Measurements from ENCODE around the gene GLE1.
"Not testable (repeated sequence)": the region's sequence is repeated elsewhere in the genome, so short reads cannot be mapped to it uniquely, and the experiment has no call there.

The GLE1 gene

DNA sequence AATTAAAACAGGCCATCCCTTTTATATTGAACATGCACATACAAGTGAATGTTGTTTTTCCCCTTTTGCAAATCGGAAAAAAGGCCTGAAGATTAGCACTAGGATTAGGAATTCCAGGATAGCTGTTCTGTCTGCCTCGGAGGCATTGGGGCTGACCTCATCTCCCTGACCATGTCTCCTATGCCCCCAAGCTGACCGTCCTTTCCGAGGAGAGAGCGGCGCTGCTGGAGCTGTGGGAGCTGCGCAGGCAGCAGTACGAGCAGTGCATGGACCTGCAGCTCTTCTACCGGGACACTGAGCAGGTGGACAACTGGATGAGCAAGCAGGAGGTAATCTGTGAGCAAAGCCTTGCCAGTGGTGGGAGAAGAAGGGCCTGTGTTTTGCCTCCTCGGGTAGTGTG is 76.2 kb downstream of the GLE1 start (continued):
- TF ChIP-seq, protein P1, sequence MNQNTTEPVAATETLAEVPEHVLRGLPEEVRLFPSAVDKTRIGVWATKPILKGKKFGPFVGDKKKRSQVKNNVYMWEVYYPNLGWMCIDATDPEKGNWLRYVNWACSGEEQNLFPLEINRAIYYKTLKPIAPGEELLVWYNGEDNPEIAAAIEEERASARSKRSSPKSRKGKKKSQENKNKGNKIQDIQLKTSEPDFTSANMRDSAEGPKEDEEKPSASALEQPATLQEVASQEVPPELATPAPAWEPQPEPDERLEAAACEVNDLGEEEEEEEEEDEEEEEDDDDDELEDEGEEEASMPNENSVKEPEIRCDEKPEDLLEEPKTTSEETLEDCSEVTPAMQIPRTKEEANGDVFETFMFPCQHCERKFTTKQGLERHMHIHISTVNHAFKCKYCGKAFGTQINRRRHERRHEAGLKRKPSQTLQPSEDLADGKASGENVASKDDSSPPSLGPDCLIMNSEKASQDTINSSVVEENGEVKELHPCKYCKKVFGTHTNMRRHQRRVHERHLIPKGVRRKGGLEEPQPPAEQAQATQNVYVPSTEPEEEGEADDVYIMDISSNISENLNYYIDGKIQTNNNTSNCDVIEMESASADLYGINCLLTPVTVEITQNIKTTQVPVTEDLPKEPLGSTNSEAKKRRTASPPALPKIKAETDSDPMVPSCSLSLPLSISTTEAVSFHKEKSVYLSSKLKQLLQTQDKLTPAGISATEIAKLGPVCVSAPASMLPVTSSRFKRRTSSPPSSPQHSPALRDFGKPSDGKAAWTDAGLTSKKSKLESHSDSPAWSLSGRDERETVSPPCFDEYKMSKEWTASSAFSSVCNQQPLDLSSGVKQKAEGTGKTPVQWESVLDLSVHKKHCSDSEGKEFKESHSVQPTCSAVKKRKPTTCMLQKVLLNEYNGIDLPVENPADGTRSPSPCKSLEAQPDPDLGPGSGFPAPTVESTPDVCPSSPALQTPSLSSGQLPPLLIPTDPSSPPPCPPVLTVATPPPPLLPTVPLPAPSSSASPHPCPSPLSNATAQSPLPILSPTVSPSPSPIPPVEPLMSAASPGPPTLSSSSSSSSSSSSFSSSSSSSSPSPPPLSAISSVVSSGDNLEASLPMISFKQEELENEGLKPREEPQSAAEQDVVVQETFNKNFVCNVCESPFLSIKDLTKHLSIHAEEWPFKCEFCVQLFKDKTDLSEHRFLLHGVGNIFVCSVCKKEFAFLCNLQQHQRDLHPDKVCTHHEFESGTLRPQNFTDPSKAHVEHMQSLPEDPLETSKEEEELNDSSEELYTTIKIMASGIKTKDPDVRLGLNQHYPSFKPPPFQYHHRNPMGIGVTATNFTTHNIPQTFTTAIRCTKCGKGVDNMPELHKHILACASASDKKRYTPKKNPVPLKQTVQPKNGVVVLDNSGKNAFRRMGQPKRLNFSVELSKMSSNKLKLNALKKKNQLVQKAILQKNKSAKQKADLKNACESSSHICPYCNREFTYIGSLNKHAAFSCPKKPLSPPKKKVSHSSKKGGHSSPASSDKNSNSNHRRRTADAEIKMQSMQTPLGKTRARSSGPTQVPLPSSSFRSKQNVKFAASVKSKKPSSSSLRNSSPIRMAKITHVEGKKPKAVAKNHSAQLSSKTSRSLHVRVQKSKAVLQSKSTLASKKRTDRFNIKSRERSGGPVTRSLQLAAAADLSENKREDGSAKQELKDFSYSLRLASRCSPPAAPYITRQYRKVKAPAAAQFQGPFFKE (tag by site-specific recombination; IDR thresholded peaks at IDR 0.05; ENCODE audit: borderline replicate concordance): no peak
- TF ChIP-seq ZNF530 (tag by site-specific recombination; IDR thresholded peaks at IDR 0.05; ENCODE audit: low read depth): no peak
- no peak for TF ChIP-seq GLIS1 (tag by site-specific recombination; IDR thresholded peaks at IDR 0.05)
- TF ChIP-seq, protein P2, sequence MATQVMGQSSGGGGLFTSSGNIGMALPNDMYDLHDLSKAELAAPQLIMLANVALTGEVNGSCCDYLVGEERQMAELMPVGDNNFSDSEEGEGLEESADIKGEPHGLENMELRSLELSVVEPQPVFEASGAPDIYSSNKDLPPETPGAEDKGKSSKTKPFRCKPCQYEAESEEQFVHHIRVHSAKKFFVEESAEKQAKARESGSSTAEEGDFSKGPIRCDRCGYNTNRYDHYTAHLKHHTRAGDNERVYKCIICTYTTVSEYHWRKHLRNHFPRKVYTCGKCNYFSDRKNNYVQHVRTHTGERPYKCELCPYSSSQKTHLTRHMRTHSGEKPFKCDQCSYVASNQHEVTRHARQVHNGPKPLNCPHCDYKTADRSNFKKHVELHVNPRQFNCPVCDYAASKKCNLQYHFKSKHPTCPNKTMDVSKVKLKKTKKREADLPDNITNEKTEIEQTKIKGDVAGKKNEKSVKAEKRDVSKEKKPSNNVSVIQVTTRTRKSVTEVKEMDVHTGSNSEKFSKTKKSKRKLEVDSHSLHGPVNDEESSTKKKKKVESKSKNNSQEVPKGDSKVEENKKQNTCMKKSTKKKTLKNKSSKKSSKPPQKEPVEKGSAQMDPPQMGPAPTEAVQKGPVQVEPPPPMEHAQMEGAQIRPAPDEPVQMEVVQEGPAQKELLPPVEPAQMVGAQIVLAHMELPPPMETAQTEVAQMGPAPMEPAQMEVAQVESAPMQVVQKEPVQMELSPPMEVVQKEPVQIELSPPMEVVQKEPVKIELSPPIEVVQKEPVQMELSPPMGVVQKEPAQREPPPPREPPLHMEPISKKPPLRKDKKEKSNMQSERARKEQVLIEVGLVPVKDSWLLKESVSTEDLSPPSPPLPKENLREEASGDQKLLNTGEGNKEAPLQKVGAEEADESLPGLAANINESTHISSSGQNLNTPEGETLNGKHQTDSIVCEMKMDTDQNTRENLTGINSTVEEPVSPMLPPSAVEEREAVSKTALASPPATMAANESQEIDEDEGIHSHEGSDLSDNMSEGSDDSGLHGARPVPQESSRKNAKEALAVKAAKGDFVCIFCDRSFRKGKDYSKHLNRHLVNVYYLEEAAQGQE (tag by site-specific recombination; IDR thresholded peaks at IDR 0.05): no peak
- no peak for TF ChIP-seq ZNF514 (tag by site-specific recombination; IDR thresholded peaks at IDR 0.05)
- TF ChIP-seq, protein P3, sequence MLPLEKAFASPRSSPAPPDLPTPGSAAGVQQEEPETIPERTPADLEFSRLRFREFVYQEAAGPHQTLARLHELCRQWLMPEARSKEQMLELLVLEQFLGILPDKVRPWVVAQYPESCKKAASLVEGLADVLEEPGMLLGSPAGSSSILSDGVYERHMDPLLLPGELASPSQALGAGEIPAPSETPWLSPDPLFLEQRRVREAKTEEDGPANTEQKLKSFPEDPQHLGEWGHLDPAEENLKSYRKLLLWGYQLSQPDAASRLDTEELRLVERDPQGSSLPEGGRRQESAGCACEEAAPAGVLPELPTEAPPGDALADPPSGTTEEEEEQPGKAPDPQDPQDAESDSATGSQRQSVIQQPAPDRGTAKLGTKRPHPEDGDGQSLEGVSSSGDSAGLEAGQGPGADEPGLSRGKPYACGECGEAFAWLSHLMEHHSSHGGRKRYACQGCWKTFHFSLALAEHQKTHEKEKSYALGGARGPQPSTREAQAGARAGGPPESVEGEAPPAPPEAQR (tag by site-specific recombination; IDR thresholded peaks at IDR 0.05): no peak
- TF ChIP-seq ZNF600 (tag by site-specific recombination; IDR thresholded peaks at IDR 0.05): no peak
- TF ChIP-seq ZNF791 (tag by site-specific recombination; IDR thresholded peaks at IDR 0.05): no peak
- TF ChIP-seq ZNF658 (tag by site-specific recombination; IDR thresholded peaks at IDR 0.05): no peak

DNA sequence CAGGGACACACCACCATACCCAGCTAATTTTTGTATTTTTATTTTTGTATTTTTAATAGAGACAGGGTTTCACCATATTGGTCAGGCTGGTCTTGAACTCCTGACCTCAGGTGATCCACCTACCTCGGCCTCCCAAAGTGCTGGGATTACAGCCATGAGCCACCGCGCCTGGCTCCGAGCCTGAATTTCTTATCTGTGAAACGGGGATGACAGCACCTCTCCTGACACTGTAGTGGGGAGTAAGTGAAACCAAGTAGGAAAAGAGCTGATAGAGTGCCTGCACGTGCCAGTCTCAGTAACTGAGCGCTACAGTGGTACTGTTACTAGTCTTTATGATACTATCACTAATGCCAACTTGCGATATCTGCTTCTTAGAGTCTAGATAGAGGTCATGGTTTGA is 80.6 kb downstream of the GLE1 start:
- H3K4me3 ChIP-seq (ENCODE audit: low read depth, low read length); H3K9me3 ChIP-seq (ENCODE audit: control insufficient read depth, insufficient read depth, low read depth, low read length); H3K27ac ChIP-seq (ENCODE audit: extremely low read depth, low read depth, low read length); CTCF ChIA-PET; H3K4me1 ChIP-seq (ENCODE audit: control insufficient read depth, insufficient read depth, low read length); POLR2A ChIA-PET: not testable (repeated sequence)
- peaks cover 40 to 90% of the 10 kb centered on the region in 2 experiments for H3K36me3 ChIP-seq (ENCODE audit: control insufficient read depth in 2 of 2, insufficient read depth in 1 of 2, low read length in 2 of 2)

DNA sequence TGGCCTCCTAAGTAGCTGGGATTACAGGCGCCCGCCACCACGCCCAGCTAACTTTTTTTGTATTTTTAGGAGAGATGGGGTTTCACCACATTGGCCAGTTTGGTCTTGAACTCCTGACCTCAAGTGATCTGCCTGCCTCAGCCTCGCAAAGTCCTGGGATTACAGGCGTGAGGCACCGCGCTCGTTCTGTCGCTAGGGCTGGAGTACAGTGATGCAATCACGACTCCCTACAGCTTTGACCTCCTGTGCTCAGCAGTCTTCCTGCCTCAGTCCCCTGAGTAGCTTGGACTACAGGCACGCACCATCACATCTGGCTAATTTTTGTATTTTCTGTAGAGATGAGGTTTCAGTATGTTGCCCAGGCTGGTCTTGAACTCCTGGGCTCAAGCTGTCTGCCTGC is 82.4 kb downstream of the GLE1 start:
- POLR2A ChIA-PET: interaction anchor here (1.0 kb wide), 1 partner anchor 35 kb away, joined by 3 read pairs; no protein-coding TSS in a partner anchor
- peaks cover 37 to 88% of the 10 kb centered on the region in 2 experiments for H3K36me3 ChIP-seq (ENCODE audit: control insufficient read depth in 2 of 2, insufficient read depth in 1 of 2, low read length in 2 of 2)
- not testable (repeated sequence) for H3K4me1 ChIP-seq (ENCODE audit: control insufficient read depth, insufficient read depth, low read length); H3K4me3 ChIP-seq (ENCODE audit: low read depth, low read length); H3K9me3 ChIP-seq (ENCODE audit: control insufficient read depth, insufficient read depth, low read depth, low read length); H3K27ac ChIP-seq (ENCODE audit: extremely low read depth, low read depth, low read length)
- CTCF ChIA-PET: interaction anchor here (0.8 kb wide), 1 partner anchor 148 kb away, joined by 3 read pairs; no protein-coding TSS in a partner anchor

Data from HEK293 (cell line).